Measurements from ENCODE around the gene LTK.

The LTK gene

GRCh38 chr15:41494922-41495735 is 18.5 kb downstream of the LTK start:
- no peak overlapping the region for H3K27ac ChIP-seq
- no peak for TF ChIP-seq CTCF (conservative IDR thresholded peaks at IDR 0.05)

GRCh38 chr15:41494190-41494921 is 19.3 kb downstream of the LTK start:
- H3K27ac ChIP-seq, result peak overlapping the region; percentile 52; the same call in 1 of the 2 replicates
- TF ChIP-seq CTCF (conservative IDR thresholded peaks at IDR 0.05), result no peak

- no peak for TF ChIP-seq CTCF (conservative IDR thresholded peaks at IDR 0.05)
- H3K27ac ChIP-seq, result peak overlapping the region; percentile 52; the same call in 1 of the 2 replicates
Observed at GRCh38 chr15:41493902-41494189, 19.8 kb downstream of the LTK start.

GRCh38 chr15:41493205-41493901 is 20.3 kb downstream of the LTK start, which contains the start of gene ITPKA:
Gene ITPKA, plus strand, starts transcription at chr15:41493874. Its CDS starts 54 bp downstream, at chr15:41493928.
- peak within 1 kb of the TSS; percentile 52; the same call in 1 of the 2 replicates for H3K27ac ChIP-seq

GRCh38 chr15:41492597-41493204 is 20.9 kb downstream of the LTK start:
- no peak for TF ChIP-seq CTCF (conservative IDR thresholded peaks at IDR 0.05)
- H3K27ac ChIP-seq, result peak overlapping the region; percentile 52; the same call in 1 of the 2 replicates

More at GRCh38 chr15:41493205-41493901, 20.3 kb downstream of the LTK start, which contains the start of gene ITPKA:
- no peak for TF ChIP-seq CTCF (conservative IDR thresholded peaks at IDR 0.05)

- TF ChIP-seq CTCF (conservative IDR thresholded peaks at IDR 0.05), result no peak
- no peak overlapping the region for H3K27ac ChIP-seq
Observed at GRCh38 chr15:41491889-41492288, 21.7 kb downstream of the LTK start.

Data from VCaP (cell line).